ENCODE measurements around the gene GAS6. TPM values are rescaled to one million over a fixed set of nuclear protein-coding genes. Genes with fewer than 3 reads are reported as not detected.

The GAS6 gene
- total RNA-seq, 4 donors from 2014 or later: 132 to 392 (median 217) TPM

- no peaks in the 10 kb centered on the region for H3K27me3 ChIP-seq
- no peak for TF ChIP-seq POLR2A (IDR thresholded peaks at IDR 0.05)
- no peak for TF ChIP-seq POLR2AphosphoS5 (IDR thresholded peaks at IDR 0.05)
- TF ChIP-seq EP300 (IDR thresholded peaks at IDR 0.05): no peak
- no peak for TF ChIP-seq CTCF (IDR thresholded peaks at IDR 0.05)
- peaks cover 0 to 20% (median 2%) of the 10 kb centered on the region in 3 donors for H3K4me1 ChIP-seq
- no peaks in the 10 kb centered on the region for H3K36me3 ChIP-seq
- no peak overlapping the region for H3K4me3 ChIP-seq
- no peak overlapping the region for H3K27ac ChIP-seq
- H3K9me3 ChIP-seq: peaks cover 0 to 10% (median 0%) of the 10 kb centered on the region in 3 donors
- no peak for ATAC-seq
- 100% methylated on average over 1 of the region's 13 CpGs; no CpG with 5 or more reads in 1 of the 2 donors for WGBS, 2 donors (ENCODE audit: low coverage in 1 of 2)
Observed at GRCh38 chr13:113806526-113806925, 57.4 kb downstream of the GAS6 start.

- Histone ChIP-seq H3K27ac (no peak overlapping the region), H3K9me3 (peaks cover 0 to 10% (median 0%) of the 10 kb centered on the region in 3 donors), H3K4me1 (peaks cover 0 to 21% (median 2%) of the 10 kb centered on the region in 3 donors), H3K27me3 (no peaks in the 10 kb centered on the region), H3K36me3 (no peaks in the 10 kb centered on the region), H3K4me3 (no peak overlapping the region)
- WGBS, 2 donors (ENCODE audit: low coverage in 1 of 2): no CpG with 5 or more reads among the region's 11 CpGs
- no peak for TF ChIP-seq CTCF (IDR thresholded peaks at IDR 0.05)
- no peak for TF ChIP-seq POLR2AphosphoS5 (IDR thresholded peaks at IDR 0.05)
- TF ChIP-seq EP300 (IDR thresholded peaks at IDR 0.05): no peak
- no peak for TF ChIP-seq POLR2A (IDR thresholded peaks at IDR 0.05)
- no peak for ATAC-seq
Observed at GRCh38 chr13:113806104-113806471, 57.8 kb downstream of the GAS6 start.

GRCh38 chr13:113805431-113806103 is 58.3 kb downstream of the GAS6 start:
- Histone ChIP-seq H3K27ac (no peak overlapping the region), H3K27me3 (no peaks in the 10 kb centered on the region), H3K4me1 (peaks cover 0 to 21% (median 2%) of the 10 kb centered on the region in 3 donors), H3K9me3 (peaks cover 0 to 10% (median 0%) of the 10 kb centered on the region in 3 donors), H3K4me3 (no peak overlapping the region), H3K36me3 (no peaks in the 10 kb centered on the region)
- 73 to 92% methylated on average over 3 to 10 of the region's 27 CpGs for WGBS, 2 donors (ENCODE audit: low coverage in 1 of 2)
- TF ChIP-seq POLR2AphosphoS5 (IDR thresholded peaks at IDR 0.05) (no peak), POLR2A (IDR thresholded peaks at IDR 0.05) (no peak), EP300 (IDR thresholded peaks at IDR 0.05) (no peak), CTCF (IDR thresholded peaks at IDR 0.05) (no peak)
- no peak for ATAC-seq

GRCh38 chr13:113804703-113805430 is 59.0 kb downstream of the GAS6 start:
- Histone ChIP-seq H3K27me3 (no peaks in the 10 kb centered on the region), H3K4me1 (peaks cover 0 to 21% (median 2%) of the 10 kb centered on the region in 3 donors), H3K36me3 (no peaks in the 10 kb centered on the region), H3K9me3 (peaks cover 0 to 10% (median 0%) of the 10 kb centered on the region in 3 donors), H3K27ac (no peak overlapping the region), H3K4me3 (no peak overlapping the region)
- TF ChIP-seq POLR2A (IDR thresholded peaks at IDR 0.05) (no peak), CTCF (IDR thresholded peaks at IDR 0.05) (no peak), EP300 (IDR thresholded peaks at IDR 0.05) (no peak), POLR2AphosphoS5 (IDR thresholded peaks at IDR 0.05) (no peak)
- no peak for ATAC-seq
- WGBS, 2 donors (ENCODE audit: low coverage in 1 of 2): 100% methylated on average over 3 of the region's 39 CpGs; no CpG with 5 or more reads in 1 of the 2 donors

Measured in gastroesophageal sphincter (tissue), 4 donors.